GM18858 (cell line): Measurements from ENCODE around the gene FLT1.

Experiments
- ATAC-seq: cut with Tn5 transposase; IDR thresholded peaks from one replicate; pipeline ENCODE4 v1.9.1; 2021; ENCODE audit not compliant: unreplicated experiment

Gene FLT1

DNA sequence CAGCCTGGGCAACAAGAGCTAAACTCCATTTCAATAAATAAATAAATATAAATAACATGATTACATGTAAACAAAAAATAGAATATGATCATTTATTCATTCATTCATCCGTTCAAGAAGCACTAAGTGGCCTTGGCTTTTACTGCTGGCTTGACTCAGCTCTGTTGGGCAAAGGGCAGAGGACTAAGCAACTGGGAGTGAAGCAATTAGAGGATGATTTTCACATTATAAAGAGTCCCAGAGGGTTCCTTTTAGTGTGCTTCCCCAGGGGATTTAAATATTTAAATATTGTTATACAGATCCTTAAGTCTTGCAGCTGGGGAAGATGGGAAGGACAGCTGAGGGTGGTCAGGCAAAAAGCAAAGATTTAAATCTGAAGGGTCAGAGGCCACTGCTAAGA, 34.9 kb upstream of the FLT1 start:
- ATAC-seq, result no peak

GRCh38 chr13:28528848-28529247, 33.9 kb upstream of the FLT1 start:
- no peak for ATAC-seq

DNA sequence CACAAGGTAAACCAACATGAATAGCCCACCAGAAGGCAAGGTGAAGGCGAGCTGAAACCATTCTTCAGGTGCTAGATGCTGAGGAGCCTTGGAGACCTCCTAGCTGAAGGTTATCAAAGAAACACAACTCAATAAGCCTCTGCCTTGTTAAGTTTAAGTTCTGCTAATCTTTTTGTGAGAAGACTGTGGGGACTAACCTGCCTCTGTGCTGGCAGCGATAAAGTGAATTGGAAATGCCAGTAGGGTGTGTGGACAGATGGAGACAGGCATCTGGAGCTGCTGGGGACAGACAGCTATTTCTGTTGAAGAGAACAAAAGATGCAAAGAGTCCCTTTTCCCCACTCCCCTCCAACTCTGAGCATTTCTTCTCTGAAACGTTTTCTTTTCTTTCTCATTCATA, 33.5 kb upstream of the FLT1 start:
- ATAC-seq, result no peak

- ATAC-seq, result no peak
These were observed 32.7 kb upstream of the FLT1 start for GRCh38 chr13:28527629-28528028.

DNA sequence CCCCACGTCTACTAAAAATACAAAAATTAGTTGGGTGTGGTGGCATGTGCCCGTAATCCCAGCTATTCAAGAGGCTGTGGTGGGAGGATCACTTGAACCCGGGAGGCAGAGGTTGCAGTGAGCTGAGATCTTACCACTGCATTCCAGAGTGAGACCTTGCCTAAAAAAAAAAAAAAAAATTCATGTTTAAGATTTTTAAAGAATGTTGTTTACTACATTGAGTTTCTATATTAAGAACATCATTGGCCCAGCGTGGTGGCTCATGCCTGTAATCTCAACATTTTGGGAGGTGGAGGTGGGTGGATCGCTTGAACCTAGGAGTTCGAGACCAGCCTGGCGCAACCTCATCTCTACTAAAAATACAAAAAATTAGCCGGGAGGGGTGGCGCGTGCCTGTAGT, 31.9 kb upstream of the FLT1 start:
- ATAC-seq, result no peak

GRCh38 chr13:28522871-28523270, 27.9 kb upstream of the FLT1 start:
- no peak for ATAC-seq

GRCh38 chr13:28513745-28514144, 18.8 kb upstream of the FLT1 start:
- ATAC-seq, result no peak

DNA sequence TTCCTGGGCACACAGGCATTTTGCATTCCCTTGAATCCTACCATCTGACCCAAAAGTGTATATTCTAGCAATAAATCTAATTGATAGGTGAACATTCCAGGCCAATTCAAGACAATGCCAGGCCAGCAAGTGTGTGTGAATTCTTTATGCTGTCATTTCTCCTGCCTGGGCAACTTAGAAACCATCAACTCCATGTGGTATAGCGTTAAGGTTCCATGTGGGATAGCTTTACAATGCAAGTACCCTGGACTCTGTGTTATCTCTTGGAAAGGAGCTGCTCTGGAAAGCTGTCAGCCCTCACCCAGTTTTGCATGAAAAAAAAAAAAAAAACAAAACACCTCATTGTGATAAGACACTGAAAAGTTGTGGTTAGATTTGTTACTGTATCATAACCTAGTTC, 15.6 kb upstream of the FLT1 start:
- no peak for ATAC-seq

- no peak for ATAC-seq
These were observed 15.1 kb upstream of the FLT1 start for GRCh38 chr13:28510066-28510465.

DNA sequence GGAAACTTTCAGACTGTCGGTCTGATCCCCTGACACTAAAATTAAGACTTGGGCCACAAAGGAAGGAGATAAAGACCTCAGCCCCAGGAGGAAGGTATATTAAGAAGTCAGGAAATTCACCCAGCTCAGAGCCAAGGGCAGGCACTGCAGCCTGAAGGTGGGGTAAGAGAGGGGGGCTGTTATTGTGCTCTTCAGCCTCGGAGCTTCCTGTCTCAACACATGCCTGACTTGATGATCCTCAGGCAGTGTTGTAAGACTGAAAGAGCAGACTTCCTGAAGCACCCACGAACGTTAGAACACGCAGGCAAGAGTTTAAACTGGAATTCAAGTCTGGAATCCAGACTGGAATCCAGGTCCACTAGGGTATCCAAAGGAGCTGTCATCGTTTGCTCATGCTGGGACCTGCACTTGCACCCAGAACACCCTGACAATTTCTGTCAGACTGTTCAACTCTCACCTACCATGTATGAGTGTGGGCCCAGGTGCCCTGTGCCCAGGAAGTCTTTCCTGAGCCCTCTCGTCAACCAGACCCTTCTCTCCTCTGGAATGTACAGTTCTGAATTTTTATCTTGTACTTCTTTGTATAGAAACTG, 10.7 kb upstream of the FLT1 start:
- ATAC-seq, result no peak

DNA sequence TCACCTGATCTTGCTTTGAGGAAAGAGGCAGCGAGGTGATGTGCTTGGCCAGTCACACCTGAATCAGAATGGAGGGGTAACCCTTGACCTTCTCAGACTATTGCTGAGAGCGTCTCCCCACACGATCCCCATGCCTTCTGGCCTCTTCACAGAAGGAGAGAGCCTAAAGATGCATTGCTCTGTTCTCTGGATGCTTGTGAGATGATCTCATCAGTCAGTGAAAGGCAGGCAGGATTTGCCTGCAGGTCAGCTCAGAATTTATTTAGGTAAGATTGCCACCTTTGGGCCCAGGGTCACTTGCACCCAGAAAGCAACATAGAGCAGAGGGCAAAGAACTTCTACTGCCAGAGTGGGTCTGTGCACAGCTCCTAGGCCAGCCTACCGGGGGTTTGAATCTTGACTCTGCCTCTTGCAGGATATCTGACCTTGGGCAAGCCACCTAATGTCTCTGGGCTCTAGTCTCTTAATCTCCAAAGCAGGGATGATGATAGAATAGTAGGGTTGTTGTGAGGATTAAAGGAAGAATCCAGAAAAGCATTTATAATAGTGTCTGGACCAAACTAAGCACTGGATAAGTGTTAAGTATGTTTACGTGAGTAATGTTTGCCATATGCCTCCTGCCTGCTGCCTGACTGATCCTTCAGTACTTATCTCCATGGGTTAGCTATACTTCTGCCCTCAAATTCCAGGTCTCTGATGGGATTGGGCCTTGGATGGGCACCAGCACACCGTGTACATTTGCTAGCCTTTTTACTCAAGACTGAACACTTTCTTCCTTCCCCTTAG, 8.4 kb upstream of the FLT1 start:
- ATAC-seq, result no peak

- no peak for ATAC-seq
These were observed 6.6 kb upstream of the FLT1 start for GRCh38 chr13:28501547-28501946.

GRCh38 chr13:28499609-28500008, 4.7 kb upstream of the FLT1 start:
- ATAC-seq, result no peak

- no peak for ATAC-seq
These were observed 3.7 kb upstream of the FLT1 start for GRCh38 chr13:28498481-28499115.

GRCh38 chr13:28497143-28497876, 2.4 kb upstream of the FLT1 start:
- no peak for ATAC-seq

DNA sequence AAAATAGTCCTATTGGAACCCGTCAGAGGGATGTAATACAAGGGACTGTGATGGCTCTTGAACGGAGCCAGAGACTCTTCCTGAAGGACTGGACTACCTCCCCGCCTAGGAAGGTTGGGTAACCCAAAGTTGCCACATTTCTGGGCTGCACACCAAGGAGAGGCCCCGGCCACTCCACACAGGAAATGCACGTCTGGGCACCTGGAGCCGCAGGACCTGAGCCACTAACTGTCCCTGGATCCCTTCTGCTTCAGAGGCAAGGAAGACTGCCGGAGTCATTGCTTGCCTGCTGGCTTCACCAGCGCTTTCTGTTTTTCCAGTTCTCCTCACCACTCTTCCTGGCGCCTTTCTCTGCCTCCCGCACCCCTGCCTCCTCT, 1.2 kb upstream of the FLT1 start:
- ATAC-seq, result no peak

DNA sequence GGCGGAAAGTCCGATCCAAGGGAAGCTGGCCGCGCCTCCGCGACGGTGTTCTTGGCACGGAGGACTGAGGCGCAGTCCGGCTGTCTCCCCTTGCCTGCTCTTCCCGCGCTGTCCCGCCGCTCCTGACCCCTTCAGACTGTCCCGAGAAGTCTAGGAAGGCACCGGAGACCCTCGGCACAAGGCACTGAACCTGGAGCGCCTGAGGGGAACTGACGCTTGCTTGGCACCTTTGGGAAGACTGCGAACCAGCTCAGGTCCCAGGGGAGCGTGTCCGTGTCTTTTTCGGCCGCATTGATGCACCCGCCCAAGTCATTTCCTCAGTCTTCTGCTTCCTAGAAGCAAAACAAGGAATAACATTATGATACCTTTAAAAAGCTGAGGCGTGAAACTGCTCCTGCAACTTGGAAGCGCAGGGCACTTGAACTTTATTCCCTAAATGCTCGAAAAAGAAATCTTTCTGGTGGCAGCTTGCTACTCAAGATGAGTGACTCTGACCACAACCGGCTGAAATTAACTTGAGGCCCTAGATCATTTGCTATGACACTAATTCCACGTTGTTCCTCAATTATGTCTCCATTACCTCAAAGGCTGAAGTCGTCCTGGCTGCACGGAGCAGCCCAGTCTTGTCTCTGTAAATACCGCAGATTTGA, 735 bp upstream of the FLT1 start:
- no peak for ATAC-seq

- ATAC-seq, result no peak
These were observed 487 bp downstream of the FLT1 start for GRCh38 chr13:28494504-28494777.

DNA sequence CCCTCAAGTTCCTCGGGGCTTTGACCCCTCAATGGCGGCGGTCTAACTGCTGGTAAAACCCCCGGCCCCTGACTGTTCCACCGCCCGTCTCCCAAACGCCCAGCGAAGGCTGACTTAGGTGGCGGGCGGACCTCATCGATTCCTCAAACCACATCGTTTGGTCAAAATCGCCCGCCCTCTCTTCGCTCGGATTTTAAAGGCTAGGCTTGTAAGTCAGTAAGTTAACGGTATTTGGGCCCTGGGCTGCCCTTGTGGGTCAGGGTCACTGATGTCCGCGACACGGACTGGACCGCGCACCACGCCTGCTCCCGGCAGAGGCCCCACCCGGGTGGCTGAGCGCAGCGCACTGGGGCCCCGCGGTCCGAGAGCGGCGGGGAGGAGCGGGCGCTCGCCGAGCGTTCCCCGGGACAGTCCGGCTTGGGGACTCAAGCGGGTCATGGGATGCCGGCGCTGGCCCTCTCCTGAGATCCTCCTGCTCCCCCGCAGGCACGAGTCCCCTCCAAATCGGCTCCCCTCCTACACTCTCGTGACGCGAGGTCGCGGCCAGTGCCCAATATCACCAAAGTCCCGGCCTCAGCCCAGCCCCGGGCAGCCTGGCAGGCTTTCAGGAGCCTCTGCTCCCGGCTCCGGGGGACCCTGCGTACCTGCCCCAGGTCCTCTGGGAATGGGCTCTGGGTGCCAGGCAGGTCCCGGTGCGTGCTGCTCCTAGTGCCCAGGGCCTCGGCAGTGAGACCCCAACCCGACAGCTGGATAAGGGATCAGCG, 1.0 kb downstream of the FLT1 start:
- ATAC-seq, result no peak

DNA sequence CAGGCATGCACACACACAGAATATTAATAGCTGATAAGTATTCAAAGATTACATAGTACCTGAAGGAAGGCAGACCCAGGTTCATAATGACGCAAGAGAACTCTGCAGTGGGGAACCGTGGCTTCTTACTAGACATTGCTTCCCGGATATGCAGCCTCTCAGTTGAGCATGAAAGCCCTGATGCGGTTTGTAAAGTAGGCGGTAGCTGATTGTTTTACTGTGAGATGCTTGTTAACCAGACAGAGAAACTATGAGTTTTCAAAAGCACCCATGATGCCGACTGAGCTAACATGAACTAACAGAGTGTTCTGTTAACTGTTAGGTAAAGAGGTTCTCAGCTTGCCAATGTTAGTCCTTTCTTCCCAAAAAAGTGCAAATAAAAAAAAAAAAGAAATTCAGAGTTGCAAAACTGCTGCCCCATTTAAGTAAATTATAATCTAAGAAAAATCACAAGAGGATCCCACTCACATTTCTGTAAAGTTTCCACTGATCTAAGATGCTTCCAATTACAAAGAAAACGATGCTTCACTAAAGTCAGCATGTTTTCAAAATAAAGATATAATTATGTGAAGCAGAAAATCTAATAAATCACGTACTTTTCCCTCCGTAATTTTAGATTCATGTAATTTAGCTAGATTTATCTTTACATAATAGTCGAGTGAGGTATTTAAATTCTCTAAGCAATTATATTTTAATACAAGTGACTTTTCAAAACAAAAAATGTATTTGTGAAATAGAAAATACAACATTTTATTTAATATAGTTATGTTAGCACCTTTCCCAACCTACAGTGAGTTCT, 2.2 kb downstream of the FLT1 start:
- ATAC-seq, result no peak
